Stimulated activated CD4-positive, alpha-beta T cell treated with anti-CD3 and anti-CD28 coated beads, TNF-alpha, amount 100 ng/mL, for 1 hour (primary cell): ENCODE results near the gene TRANK1.
"Not testable (repeated sequence)": the region's sequence is repeated elsewhere in the genome, so short reads cannot be mapped to it uniquely, and the experiment has no call there.

Experiments used
- DNase-seq, 3 donors: peaks; one replicate each; pipeline ENCODE4 v3.0.0-alpha.2; 2020; ENCODE audit warnings: low read depth in 3 of 3, low spot score in 1 of 3

Gene TRANK1

DNA sequence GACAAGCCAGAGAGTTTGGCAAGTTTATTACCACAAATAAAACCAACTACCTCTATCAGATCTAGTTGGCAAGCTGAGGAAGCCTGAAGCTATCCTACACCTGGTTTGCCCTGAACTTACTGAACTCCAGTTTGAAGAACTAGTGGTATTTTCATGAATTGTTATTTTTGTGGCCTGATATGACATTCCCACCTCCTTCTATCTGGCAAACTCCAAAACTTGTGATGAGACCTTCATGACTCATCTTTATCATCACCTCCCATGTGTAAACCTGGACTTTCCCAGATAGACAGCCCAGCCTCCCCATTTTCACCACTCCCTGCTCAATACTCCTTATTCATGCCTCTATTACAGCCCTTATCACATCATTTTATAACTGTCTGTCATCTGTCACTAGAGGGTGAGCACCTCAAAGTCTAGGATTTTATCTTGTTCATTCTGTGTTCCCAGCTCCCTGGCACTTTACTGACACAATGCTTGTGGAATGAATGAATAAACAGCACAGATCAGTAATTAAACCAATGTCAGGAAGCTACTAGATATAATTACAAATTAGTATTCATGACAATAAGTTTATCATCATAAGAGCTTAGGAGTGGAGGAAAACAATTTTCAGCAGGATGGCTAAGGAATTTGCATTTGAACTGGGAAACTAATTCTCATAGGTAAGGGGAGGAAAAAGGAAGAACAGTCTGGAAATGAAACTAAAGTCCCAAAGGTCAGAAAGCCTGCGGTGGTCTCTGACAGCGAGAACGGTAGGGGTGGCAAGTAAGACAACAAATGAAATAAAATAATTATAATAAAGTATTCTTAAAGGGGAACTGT lies 13.2 kb upstream of the TRANK1 start:
- DNase-seq: no peak

DNA sequence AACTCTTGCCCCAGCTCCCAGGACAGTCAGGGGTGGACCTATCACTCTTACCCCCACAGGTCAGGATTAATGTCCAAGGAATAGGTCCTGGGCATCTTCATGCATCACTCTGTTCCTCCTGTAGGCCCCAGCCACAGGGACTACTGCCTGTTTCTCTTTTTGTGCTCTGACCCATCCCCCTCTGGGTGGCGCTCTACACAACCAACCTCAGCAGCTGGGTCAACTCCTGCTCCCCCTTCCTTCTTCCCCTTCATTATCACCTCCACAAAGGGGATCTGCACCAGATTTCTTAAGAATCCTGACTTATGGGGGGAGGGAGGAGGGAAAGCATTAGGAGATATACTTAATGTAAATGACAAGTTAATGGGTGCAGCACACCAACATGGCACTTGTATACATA lies 12.2 kb upstream of the TRANK1 start:
- no peak for DNase-seq

DNA sequence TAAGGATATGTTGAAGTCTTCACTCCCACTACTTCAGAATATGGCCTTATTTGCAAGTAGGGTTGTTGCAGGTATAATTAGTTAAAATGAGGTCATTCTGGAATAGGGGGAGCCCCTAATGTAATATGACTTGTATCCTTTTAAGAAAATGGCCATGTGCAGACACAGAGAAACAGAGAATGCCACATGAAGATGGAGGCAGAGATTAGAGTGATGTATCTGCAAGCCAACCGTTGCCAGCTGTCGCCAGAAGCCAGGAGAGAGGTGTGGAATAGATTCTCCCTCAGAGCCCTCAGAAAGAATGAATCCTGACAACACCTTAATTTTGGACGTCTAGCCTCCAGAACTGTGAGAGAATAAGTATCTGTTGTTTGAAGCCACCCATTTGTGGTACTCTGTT lies 11.3 kb upstream of the TRANK1 start:
- no peak for DNase-seq

DNA sequence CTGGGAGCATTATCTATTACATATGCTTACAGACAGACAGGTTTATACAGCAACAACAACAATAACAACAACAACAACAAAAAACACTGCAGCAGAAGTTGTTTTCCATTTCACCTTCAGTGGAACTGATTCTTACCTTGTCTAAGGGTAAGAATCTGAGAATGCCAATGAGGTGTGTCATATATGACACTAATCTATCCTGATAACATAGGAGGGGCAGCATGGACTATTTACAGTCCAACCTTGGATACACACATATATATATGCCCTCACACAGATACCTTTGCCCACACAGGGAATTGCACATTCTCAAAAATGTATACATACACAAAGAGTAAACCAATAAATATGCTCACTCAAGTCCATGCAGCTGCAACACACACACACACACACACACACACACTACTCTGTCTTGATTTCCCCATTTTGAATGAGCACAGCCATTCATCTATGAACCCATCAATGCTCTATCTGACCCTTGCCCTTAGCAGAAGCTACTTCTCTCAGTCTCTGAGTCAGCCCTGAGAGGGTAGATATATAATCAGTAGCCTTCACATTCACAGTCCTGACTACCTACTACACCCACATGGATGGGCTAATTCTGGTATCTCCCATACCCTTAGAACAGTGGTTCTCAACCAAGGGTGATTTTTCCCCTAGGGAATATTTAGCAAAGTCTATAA lies 9.7 kb upstream of the TRANK1 start:
- DNase-seq: no peak

DNA sequence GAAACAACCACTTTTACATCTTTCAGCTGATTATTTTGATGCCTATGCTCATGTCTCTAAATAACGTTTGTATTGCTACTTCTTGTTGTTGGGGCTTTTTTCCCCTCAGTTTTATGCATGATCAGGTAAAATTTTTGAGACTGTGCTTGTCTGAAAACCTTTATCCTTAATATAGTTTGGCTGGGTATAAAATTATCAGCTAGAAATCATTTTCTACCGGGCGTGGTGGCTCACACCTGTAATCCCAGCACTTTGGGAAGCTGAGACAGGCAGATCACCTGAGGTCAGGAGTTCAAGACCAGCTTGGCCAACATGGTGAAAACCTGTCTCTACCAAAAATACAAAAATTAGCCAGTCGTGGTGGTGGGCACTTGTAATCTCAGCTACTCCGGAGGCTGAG lies 3.0 kb upstream of the TRANK1 start:
- DNase-seq: not testable (repeated sequence)

DNA sequence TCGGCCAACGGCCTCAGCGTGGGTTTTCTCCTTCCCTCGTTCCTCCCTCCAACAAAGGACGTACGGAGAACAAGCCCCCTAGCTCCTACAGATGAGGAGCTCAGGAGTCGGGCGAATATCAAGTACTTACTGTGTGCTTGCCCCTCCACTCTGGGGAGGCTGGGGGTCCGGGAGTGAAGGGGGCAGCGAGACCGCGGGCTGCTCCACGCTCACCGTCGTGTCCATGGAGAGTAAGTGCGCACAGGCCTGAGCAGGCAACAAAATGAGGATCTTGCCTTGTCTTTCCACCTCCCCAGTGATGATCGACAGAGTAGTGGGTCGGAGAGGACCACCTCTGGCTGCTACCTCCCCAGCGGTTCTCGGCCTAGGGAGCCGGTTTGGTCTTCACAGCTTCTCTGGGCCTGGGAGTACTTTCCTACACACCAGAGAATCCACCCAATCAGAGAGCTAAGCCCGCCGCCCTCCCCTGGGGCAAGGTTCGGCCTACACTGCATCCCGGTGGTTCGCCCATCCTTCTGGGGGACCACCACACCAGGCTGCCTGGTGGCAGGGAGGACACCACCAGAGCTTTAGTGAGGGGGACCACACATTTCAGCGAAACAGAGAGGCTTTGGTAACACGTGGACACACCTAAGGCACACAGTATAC lies 603 bp upstream of the TRANK1 start:
- no peak for DNase-seq

DNA sequence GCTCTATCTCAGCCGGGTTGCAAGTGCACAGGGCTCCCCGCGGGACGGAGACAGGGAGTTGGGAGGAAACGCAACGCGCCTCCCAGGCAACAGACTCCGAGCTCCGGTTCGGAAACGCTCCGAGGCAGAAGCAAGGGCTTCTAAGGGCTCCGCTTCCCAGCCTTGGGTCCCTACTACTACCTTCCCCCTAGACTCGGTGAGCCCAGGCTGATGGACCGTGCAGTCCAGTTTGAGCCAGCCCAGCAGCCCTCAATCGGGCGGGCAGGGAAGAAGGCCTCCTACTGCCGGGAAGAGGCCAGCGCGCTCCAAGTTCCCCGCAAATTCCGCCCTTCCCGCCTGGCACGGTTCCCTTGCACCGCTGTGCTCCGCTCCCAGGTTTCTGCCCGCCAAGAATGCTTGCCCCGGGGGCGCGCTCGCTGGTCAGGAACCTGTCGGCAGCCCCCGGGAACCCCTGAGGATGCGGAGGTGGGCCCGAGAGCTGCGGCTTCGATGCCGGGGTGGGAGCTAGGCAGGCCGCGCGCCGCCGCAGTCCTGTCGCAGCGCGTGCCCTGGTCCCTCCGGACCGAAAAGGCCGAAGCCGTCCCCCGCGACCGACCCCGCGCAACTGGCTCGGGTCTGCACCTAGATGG lies 728 bp downstream of the TRANK1 start:
- DNase-seq: peak in 1 of 3 donors; percentile 20

DNA sequence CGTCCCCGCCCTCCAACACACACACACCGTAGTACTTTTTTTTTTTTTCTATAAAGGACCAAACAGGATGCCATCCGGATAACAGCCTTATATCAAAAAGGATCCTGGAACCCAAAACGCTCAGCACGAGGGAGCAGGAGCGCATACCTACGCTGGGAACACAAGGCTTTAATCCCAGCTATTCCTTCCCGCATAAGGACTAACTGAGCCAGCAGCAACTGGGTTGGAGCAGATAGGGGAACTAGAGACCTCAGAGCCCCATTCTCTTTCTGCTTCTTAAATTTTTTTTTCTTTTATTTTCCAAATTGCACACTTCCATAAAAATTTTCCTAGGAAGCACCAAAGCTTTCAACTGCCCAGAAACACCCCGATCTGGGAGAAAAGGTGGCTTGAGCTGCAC lies 1.3 kb downstream of the TRANK1 start:
- DNase-seq: no peak

DNA sequence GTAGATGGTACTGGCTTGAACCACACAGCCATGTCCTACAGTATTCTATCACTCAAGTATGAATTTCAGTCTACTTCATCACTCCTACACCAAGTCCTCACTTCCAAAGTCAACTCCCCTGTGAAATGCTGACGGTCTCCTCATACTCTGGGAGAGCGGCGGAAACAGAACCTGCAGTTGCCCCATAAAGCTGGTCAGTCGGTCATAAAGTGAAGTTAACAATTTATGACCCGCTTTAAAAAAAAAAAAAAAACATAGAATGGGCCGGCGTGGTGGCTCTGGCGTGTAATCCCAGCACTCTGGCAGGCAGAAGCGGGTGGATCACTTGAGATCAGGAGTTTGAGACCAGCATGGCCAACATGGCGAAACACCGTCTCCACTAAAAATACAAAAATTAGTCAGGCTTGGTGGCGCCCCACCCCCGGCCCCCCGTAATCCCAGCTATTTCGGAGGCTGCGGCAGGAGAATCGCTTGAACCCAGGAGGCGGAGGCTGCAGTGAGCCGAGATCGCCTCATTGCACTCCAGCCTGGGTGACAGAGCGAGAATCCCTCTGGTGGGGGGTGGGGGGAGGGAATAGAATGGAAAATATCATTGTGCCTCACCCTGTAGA lies 2.1 kb downstream of the TRANK1 start:
- no peak for DNase-seq

DNA sequence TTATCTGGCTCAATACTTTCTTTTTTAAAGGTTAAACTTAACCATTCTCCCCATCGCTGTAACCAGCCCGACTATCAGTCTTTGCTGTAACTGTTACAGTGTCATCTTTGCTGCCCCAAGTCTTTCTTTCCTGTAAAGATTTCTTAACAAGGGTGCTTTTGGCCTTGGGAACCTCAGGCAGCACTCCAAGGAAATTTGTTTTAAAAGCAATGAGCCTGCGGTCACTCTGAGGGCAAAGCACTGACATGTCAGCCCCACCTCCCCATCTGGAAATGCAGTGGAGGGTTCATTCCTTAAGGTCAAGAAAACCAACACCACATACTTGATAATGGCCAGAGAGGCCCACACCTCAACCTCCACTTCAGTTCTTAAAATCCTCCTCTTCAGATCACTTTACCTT lies 3.2 kb downstream of the TRANK1 start:
- DNase-seq: no peak

DNA sequence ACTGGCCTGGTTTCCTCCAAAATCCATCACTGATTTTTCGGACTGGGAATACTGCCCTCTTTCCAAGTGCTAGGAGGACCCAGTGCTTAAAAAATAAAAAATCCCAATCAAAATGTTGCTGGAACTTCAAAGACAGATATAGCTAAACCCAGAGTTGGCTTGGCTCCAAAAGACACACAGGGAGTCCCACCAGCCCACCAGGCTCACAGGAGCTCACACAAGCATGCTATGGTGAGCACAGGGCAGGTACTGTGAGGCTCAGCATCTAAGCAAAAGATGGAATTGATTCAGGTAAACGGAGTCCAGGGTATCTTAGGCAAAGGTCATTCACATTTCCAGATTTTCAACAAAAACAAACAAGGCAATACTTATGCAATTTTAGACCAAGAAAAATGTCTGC lies 3.7 kb downstream of the TRANK1 start:
- DNase-seq: no peak

DNA sequence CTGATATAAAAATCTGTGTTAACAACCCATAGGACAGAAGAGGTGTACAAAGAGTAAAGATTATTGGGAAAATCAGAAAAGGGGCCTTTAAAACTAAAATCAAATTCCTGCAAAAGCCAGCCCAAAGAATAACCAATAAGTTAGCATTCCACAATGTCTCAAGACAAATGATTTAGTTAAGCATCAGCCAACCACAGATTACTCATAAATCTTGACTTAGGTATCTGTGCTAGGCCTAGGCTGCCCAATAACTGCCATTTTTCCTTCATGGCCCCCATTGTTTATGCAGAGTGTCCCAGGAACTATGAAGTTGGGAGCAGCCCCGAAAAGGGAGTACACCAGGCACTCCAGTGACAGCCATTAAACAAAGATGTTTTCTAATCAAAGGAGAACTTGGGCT lies 7.4 kb downstream of the TRANK1 start:
- DNase-seq: no peak

DNA sequence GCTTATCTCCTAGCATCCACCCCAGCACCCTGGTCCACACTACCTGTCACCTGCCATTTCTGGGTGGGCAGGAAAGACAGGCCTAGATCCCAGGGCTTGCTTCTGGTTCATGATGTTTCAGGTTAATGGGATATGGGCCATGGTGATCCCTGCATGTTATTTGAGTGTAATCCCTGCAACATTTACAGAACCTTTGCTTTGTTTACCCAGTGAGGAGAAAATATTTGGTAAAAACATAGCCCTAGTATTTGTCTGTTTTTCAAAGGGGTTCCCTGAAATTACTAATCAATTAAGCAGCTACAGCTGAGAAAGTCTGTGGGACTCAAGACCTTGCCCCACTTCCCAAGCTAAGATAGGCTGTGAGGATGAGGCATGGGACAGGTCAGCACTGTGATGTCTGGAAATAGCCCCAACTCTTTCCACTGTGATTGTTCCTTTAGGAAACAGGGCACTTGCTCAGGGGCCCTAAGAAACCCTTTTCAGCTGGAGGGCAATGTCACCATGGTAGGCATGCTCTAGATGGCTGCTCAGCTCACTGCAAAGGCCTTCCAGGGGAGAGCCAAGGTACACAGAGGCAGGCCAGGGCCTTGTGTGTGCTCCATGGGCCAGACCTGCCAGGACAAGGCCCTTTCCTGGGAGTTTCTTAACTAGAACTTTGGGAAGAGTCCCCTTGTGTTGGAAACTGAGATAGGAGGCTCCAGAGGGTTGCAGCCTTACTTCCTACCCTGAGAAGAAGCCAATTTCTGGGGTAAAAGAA lies 11.1 kb downstream of the TRANK1 start:
- DNase-seq: no peak

DNA sequence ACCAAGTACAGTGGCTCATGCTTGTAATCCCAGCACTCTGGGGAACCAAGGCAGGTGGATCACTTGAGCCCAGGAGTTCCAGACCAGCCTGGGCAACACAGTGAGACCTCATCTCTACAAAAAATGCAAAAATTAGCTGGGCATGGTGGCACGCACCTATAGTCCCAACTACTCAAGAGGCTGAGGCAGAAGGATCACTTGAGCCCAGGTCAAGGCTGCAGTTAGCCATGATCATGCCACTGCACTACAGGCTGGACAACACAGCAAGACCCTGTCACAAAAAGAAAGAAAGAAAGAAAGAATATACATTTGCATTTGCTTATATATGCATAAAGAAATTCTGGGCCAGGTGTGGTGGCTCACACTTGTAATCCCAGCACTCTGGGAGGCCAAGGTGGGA lies 13.4 kb downstream of the TRANK1 start:
- not testable (repeated sequence) for DNase-seq

DNA sequence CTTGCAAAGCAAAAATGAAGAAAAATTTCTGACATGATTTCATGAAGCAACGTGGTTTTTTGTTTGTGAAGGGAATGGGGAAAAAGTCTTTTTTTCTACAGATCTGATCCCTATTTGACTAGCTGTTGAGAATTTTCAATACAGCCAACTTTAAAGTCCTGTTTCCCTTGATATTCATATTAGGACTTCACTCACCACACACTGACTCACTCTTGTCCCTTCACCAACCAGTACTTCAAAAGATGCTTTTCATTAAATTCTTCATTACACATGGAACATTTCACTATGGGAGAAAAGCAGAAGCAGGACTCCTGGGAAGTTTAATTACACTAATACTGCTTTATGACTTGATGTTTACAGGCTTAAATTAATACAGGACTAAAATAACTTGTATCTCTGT lies 16.6 kb downstream of the TRANK1 start:
- DNase-seq: no peak

DNA sequence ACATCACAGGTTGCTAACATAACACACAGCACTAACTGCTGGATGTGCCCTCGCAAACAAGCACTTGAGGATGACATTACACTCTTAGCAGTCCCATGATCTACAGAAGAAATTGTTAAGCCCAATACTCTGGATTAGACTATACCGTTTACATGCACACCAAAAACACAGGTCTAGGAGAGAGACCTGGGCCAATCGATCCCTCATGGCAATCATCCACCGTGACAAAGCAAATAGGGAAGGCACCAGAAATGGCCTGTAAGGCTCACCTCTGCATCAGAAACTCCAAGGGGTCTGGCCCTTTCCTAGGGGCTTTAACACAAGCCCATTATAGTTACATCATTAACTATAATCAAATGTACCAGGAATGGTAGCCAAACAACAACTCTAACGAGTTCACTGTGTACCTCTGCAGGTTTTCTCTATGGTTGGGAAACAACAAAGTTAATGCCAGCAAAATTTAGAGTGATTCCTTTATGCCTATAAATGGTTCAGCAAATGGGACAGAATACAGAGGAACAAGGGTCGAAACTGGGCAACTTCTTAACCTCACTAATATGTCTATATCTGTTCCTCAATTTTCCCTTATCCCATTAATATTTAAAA lies 18.5 kb downstream of the TRANK1 start:
- no peak for DNase-seq

DNA sequence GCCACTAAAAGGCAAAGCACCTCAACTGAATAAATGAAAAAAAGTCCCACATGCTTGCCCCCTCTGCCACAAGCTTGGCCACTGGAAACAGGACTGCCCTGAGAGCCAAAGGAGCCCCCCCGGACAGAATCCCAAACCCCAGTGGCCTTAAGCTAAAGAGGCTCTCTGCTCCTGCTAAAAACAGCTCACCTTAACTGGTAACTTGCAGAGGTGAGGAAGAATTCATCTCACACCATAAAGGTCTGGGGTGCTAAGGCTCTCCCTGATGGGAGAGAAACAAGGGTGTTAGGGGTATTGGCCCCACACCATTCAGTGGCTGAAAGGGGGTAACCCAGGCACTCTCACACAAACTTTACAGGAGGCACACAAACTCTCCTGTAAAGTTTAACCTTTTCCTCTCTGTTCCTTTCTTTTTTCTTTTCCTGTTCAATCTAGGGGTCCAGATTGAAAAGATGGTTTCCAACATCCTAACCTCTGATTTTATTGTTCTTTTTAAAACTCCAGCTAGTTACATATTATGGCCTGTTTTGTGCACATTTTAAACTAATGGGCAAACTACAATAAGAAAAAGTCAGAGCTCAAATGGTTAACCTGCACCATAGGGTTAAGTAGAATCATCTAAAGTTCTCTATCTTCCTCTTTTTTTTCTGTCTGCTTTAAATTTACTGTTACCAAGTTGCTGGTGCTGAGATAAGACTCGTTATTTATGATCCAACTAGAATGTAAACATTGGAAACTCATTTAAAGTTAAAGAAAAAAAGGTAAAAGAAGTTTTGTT lies 19.9 kb downstream of the TRANK1 start:
- no peak for DNase-seq

DNA sequence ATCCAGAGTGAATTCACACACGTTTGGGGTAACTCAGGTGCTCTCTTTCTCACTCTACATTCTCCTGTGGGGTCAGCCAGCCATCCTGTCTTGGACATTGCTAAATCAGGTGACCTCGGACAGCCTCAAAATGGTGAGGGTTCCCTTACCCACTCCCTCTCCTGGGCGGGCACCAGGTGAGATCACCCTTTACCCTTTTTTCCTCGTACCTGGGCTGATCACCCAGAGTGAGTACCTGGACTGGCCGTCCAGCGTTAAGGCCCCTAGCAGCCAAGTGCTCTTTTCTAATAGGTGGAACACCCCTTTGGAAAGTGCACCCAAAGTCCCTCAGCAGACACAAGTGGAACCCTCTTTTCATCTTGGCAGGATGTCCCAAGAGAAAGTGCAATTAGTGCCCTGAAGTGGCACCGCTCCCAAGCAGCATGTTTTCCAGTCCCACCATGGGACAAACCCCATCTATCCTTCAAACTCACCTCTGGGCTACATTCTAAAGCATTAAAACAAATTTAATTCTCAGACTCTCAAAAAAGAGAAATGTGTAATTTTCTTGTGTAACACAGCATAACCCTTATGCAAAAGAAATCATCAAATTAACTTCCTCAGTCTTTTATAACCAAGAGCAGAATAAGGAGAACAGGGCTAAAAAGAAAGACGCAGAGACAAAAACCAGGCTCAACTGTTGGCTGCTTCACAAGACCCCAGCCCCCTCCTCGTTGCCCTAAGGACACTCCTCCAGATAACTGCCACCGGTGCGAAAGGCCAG lies 20.7 kb downstream of the TRANK1 start:
- no peak for DNase-seq

DNA sequence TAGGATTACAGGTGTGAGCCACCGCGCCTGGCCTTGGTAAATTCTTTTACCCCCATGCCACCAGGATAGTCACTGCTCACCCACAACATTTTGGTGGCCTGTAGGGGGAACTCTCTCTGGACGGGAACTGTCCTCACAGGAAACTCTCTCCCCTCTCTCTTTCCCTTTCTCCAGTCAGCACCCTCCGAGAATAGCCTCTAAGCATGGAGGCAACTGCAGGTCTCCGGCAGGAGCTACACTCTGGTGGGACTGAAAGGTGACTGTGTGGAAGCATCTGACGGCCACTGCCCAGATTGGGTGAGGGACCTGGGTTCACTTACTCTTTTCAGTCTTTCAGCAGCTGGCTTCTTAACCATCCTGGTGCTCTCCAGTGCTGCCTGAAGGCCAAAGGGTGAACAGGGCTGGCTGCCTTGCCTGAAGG lies 21.3 kb downstream of the TRANK1 start:
- no peak for DNase-seq
